ENCODE results near the gene CANT1. TPM values are rescaled to one million over a fixed set of nuclear protein-coding genes. Genes with fewer than 3 reads are reported as not detected.
"Not testable (repeated sequence)": the region's sequence is repeated elsewhere in the genome, so short reads cannot be mapped to it uniquely, and the experiment has no call there.

CANT1 gene
- total RNA-seq, 4 donors from 2014 or later = 56.9 to 125 (median 80.0) TPM

DNA sequence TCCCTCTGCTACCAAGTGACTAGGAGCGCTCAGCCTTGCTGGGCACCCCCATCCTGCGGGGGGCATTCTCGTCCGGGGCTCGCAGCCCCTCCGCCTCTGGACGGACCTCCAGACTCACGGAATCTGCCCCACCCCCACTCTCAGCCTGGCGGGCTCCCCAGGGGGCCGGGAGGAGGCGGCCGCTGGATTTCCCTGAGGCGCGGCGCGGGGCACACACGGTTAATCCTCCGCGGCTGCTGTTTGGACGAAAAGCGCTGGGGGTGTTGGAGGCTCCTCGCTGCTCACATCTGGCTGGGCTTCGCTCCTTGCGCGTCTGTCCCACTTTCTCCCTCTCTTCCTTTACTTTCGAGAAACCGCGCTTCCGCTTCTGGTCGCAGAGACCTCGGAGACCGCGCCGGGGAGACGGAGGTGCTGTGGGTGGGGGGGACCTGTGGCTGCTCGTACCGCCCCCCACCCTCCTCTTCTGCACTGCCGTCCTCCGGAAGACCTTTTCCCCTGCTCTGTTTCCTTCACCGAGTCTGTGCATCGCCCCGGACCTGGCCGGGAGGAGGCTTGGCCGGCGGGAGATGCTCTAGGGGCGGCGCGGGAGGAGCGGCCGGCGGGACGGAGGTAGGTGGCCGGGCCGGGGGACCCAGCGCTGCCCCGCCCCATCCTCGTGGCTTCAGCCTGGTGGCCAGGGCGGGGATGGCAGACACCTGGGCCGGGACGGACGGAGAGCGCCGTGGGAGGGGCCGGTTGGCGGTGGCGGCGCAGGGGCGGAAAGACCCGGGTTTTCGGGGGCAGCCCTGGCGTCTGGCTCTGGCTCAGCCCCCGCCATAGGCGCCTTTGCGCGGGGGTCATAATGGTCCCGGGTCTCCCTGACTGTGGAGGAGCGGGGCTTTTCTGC is 14.6 kb upstream of the CANT1 start, which contains the start of gene C1QTNF1:
Gene C1QTNF1 (plus strand): TSS at position 284 of the 886 bp plus-strand sequence. CDS start 19,800 bp downstream, outside the sequence.
- H3K36me3 ChIP-seq = no peaks in the 10 kb centered on the region
- peak in 2 of 3 donors; percentile 70 to 76 for DNase-seq
- H3K9me3 ChIP-seq = no peaks in the 10 kb centered on the region
- TF ChIP-seq, protein P1, sequence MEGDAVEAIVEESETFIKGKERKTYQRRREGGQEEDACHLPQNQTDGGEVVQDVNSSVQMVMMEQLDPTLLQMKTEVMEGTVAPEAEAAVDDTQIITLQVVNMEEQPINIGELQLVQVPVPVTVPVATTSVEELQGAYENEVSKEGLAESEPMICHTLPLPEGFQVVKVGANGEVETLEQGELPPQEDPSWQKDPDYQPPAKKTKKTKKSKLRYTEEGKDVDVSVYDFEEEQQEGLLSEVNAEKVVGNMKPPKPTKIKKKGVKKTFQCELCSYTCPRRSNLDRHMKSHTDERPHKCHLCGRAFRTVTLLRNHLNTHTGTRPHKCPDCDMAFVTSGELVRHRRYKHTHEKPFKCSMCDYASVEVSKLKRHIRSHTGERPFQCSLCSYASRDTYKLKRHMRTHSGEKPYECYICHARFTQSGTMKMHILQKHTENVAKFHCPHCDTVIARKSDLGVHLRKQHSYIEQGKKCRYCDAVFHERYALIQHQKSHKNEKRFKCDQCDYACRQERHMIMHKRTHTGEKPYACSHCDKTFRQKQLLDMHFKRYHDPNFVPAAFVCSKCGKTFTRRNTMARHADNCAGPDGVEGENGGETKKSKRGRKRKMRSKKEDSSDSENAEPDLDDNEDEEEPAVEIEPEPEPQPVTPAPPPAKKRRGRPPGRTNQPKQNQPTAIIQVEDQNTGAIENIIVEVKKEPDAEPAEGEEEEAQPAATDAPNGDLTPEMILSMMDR (IDR thresholded peaks at IDR 0.05) = peak; percentile 7 to 71 (median 48)
- TF ChIP-seq POLR2A (IDR thresholded peaks at IDR 0.05) = no peak
- H3K27me3 ChIP-seq = no peaks in the 10 kb centered on the region
- peak within 1 kb of the TSS; percentile 38 to 66 (median 47) for H3K27ac ChIP-seq
- peak within 1 kb of the TSS; percentile 53 to 62 (median 58) for H3K4me3 ChIP-seq
- H3K4me1 ChIP-seq = peaks cover 10 to 66% (median 19%) of the 10 kb centered on the region in 4 donors

- Histone ChIP-seq H3K4me3 (peak overlapping the region in 1 of 4 donors; percentile 60), H3K27me3 (no peaks in the 10 kb centered on the region), H3K4me1 (peaks cover 10 to 66% (median 19%) of the 10 kb centered on the region in 4 donors), H3K27ac (peak overlapping the region in 2 of 4 donors; percentile 56 to 66), H3K36me3 (no peaks in the 10 kb centered on the region), H3K9me3 (no peaks in the 10 kb centered on the region)
- TF ChIP-seq, protein P1 (IDR thresholded peaks at IDR 0.05) = no peak
- no peak for TF ChIP-seq POLR2A (IDR thresholded peaks at IDR 0.05)
- peak in 2 of 3 donors; percentile 13 to 22 for DNase-seq
Measured at GRCh38 chr17:79023180-79023705, 13.7 kb upstream of the CANT1 start.

DNA sequence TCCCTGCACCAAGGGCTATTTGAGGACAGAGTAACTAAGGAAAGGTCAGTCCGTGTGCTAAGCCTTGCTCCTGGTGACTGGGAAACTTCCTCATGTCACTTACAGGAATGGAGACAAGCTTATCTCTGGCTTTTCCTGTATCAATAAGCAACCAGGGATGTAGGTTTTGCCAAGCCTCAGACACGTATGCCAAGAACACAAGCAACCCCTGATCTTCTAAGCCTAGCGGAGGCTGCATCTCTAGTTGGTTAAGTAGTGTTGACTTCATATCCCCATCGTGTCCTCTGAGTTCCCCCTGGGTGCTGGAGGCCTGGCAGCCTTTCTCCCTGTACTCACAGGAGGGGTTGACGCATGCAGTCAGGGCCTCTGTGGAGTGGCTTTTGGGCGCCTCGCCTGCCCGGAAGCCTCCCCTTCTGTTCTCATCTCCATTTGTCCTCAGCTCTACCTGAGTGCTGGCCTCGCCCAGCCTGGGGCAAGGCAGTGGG is 13.0 kb upstream of the CANT1 start:
- Histone ChIP-seq H3K36me3 (no peaks in the 10 kb centered on the region), H3K4me3 (no peak overlapping the region), H3K27me3 (no peaks in the 10 kb centered on the region), H3K4me1 (peaks cover 6 to 59% (median 16%) of the 10 kb centered on the region in 4 donors), H3K9me3 (no peaks in the 10 kb centered on the region), H3K27ac (peak overlapping the region in 2 of 4 donors; percentile 4 to 35)
- peak in 2 of 3 donors; percentile 40 to 46 for DNase-seq
- TF ChIP-seq, protein P1 (IDR thresholded peaks at IDR 0.05) = no peak
- no peak for TF ChIP-seq POLR2A (IDR thresholded peaks at IDR 0.05)

- DNase-seq = peak in 1 of 3 donors; percentile 39
- peaks cover 2 to 53% (median 13%) of the 10 kb centered on the region in 4 donors for H3K4me1 ChIP-seq
- not testable (repeated sequence) for H3K27ac ChIP-seq
Measured at GRCh38 chr17:79021929-79022328, 12.4 kb upstream of the CANT1 start.

DNA sequence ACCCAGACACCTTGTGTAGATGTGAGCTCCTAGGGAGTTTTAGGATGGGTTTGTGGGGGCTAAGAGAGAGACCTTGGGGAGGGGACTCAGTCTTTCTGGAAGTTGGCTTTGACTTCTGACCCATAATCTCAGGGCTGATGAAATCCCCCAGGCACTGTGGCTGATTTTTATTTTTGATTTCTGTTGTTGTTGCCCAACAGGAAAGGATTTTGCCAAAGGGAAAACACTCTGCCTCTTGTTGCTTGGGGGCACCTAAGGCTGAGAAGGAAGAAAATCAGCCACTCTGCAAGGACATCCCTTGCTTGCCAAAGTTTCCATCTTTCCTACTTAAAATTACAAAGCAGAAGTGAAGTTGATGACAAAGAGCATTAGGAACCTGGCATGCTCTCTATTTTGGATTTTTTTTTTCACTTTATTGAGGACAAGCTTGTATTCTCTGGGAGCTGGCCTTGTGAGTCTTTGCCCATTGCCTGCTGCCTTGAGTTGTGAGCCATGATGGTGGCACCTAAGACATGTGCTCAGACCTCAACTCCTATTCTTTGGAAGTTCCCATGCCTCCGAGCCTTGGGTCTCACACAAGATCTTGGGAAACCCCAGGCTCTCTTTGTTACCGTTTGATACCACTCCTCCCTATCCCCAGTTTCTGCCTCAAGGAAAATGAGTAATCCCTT is 11.2 kb upstream of the CANT1 start:
- H3K4me3 ChIP-seq = no peak overlapping the region
- TF ChIP-seq POLR2A (IDR thresholded peaks at IDR 0.05) = no peak
- TF ChIP-seq, protein P1 (IDR thresholded peaks at IDR 0.05) = no peak
- no peaks in the 10 kb centered on the region for H3K9me3 ChIP-seq
- DNase-seq = peak in 1 of 3 donors; percentile 41
- peaks cover 2 to 41% (median 13%) of the 10 kb centered on the region in 4 donors for H3K4me1 ChIP-seq
- H3K27me3 ChIP-seq = no peaks in the 10 kb centered on the region
- H3K27ac ChIP-seq = peak overlapping the region in 3 of 4 donors; percentile 58 to 73 (median 67)
- no peaks in the 10 kb centered on the region for H3K36me3 ChIP-seq

More at GRCh38 chr17:79021929-79022328, 12.4 kb upstream of the CANT1 start:
- not testable (repeated sequence) for H3K4me3 ChIP-seq, H3K36me3 ChIP-seq, H3K9me3 ChIP-seq, H3K27me3 ChIP-seq
